Measurements from ENCODE around the gene DEDD.

The DEDD gene

GRCh38 chr1:161089938-161090337 lies 42.5 kb downstream of the DEDD start:
- Mint-ChIP-seq H3K4me3 (no peak overlapping the region), H3K27me3 (peaks cover 38% of the 10 kb centered on the region), H3K36me3 (no peaks in the 10 kb centered on the region), H3K27ac (no peak overlapping the region), H3K4me1 (peaks cover 28% of the 10 kb centered on the region), H3K9me3 (no peaks in the 10 kb centered on the region)
- no peak for DNase-seq
- CTCF ChIA-PET = interaction anchor here (1.4 to 1.8 kb wide), 2 partner anchors 8 to 18 kb away, joined by 7 to 9 read pairs; partner anchors contain the start of gene KLHDC9

- CTCF ChIA-PET = interaction anchor here (1.3 to 1.8 kb wide), 2 partner anchors 8 to 19 kb away, joined by 4 to 9 read pairs; partner anchors contain the start of gene KLHDC9
- no peak within 1 kb of the TSS for H3K4me3 Mint-ChIP-seq
- H3K36me3 Mint-ChIP-seq = no peaks in the 10 kb centered on the region
- peaks cover 38% of the 10 kb centered on the region for H3K27me3 Mint-ChIP-seq
- DNase-seq = no peak
- no peaks in the 10 kb centered on the region for H3K9me3 Mint-ChIP-seq
- H3K27ac Mint-ChIP-seq = no peak within 1 kb of the TSS
- H3K4me1 Mint-ChIP-seq = peaks cover 28% of the 10 kb centered on the region
Observed at GRCh38 chr1:161089251-161089924, 43.1 kb downstream of the DEDD start, which contains the start of gene NECTIN4. NECTIN4 (minus strand) TSS chr1:161089558; CDS start chr1:161089296, 262 bp downstream.

- CTCF ChIA-PET = interaction anchor here (1.3 to 1.8 kb wide), 2 partner anchors 9 to 18 kb away, joined by 4 to 9 read pairs; partner anchors contain the start of gene KLHDC9
- Mint-ChIP-seq H3K4me1 (peaks cover 26% of the 10 kb centered on the region), H3K4me3 (no peak overlapping the region), H3K9me3 (no peaks in the 10 kb centered on the region), H3K27ac (no peak overlapping the region), H3K27me3 (peaks cover 34% of the 10 kb centered on the region), H3K36me3 (no peaks in the 10 kb centered on the region)
- DNase-seq = no peak
Observed at GRCh38 chr1:161088587-161089110, 43.8 kb downstream of the DEDD start.

GRCh38 chr1:161086457-161086856 lies 46.0 kb downstream of the DEDD start:
- DNase-seq = no peak
- no peaks in the 10 kb centered on the region for H3K36me3 Mint-ChIP-seq
- CTCF ChIA-PET = interaction anchor here (1.0 to 3.1 kb wide), 3 partner anchors 11 to 31 kb away, joined by 3 to 20 read pairs (median 9); no protein-coding TSS in a partner anchor
- H3K27ac Mint-ChIP-seq = no peak overlapping the region
- no peaks in the 10 kb centered on the region for H3K9me3 Mint-ChIP-seq
- H3K27me3 Mint-ChIP-seq = peaks cover 38% of the 10 kb centered on the region
- no peak overlapping the region for H3K4me3 Mint-ChIP-seq
- peaks cover 11% of the 10 kb centered on the region for H3K4me1 Mint-ChIP-seq

GRCh38 chr1:161085165-161085564 lies 47.3 kb downstream of the DEDD start:
- Mint-ChIP-seq H3K9me3 (no peaks in the 10 kb centered on the region), H3K4me1 (peaks cover 1% of the 10 kb centered on the region), H3K4me3 (no peak overlapping the region), H3K36me3 (no peaks in the 10 kb centered on the region), H3K27ac (no peak overlapping the region), H3K27me3 (peaks cover 42% of the 10 kb centered on the region)
- DNase-seq = no peak
- CTCF ChIA-PET = interaction anchor here (0.5 to 3.1 kb wide), 4 partner anchors 12 to 805 kb away, joined by 3 to 20 read pairs (median 5); partner anchors contain the start of gene KLHDC9

GRCh38 chr1:161084597-161084988 lies 47.9 kb downstream of the DEDD start:
- CTCF ChIA-PET = interaction anchor here (1.1 to 3.1 kb wide), 3 partner anchors 12 to 13 kb away, joined by 3 to 20 read pairs (median 7); partner anchors contain the start of gene KLHDC9
- H3K4me3 Mint-ChIP-seq = no peak overlapping the region
- H3K4me1 Mint-ChIP-seq = no peaks in the 10 kb centered on the region
- DNase-seq = no peak
- H3K27me3 Mint-ChIP-seq = peaks cover 45% of the 10 kb centered on the region
- no peaks in the 10 kb centered on the region for H3K36me3 Mint-ChIP-seq
- H3K27ac Mint-ChIP-seq = no peak overlapping the region
- no peaks in the 10 kb centered on the region for H3K9me3 Mint-ChIP-seq

- no peaks in the 10 kb centered on the region for H3K36me3 Mint-ChIP-seq
- DNase-seq = no peak
- CTCF ChIA-PET = interaction anchor here (2.0 to 3.1 kb wide), 2 partner anchors 11 to 13 kb away, joined by 7 to 20 read pairs; no protein-coding TSS in a partner anchor
- H3K4me3 Mint-ChIP-seq = no peak overlapping the region
- H3K27ac Mint-ChIP-seq = no peak overlapping the region
- peaks cover 2% of the 10 kb centered on the region for H3K4me1 Mint-ChIP-seq
- peaks cover 51% of the 10 kb centered on the region for H3K27me3 Mint-ChIP-seq
- no peaks in the 10 kb centered on the region for H3K9me3 Mint-ChIP-seq
Observed at GRCh38 chr1:161083748-161084596, 48.5 kb downstream of the DEDD start.

- CTCF ChIA-PET = interaction anchor here (1.1 kb wide), 1 partner anchor 13 kb away, joined by 3 read pairs; no protein-coding TSS in a partner anchor
- H3K27ac Mint-ChIP-seq = no peak overlapping the region
- DNase-seq = no peak
Observed at GRCh38 chr1:161082996-161083747, 49.3 kb downstream of the DEDD start.

GRCh38 chr1:161082483-161082882 lies 50.0 kb downstream of the DEDD start:
- Mint-ChIP-seq H3K9me3 (no peaks in the 10 kb centered on the region), H3K27me3 (peaks cover 50% of the 10 kb centered on the region), H3K4me1 (peaks cover 2% of the 10 kb centered on the region), H3K4me3 (no peak overlapping the region), H3K36me3 (no peaks in the 10 kb centered on the region), H3K27ac (peak overlapping the region; percentile 20)
- no peak for DNase-seq
- CTCF ChIA-PET = interaction anchor here (1.1 to 2.5 kb wide), 2 partner anchors 12 to 15 kb away, joined by 3 to 12 read pairs; partner anchors contain the start of gene KLHDC9

More at GRCh38 chr1:161082996-161083747, 49.3 kb downstream of the DEDD start:
- Mint-ChIP-seq H3K4me3 (no peak overlapping the region), H3K9me3 (no peaks in the 10 kb centered on the region), H3K36me3 (no peaks in the 10 kb centered on the region), H3K4me1 (peaks cover 2% of the 10 kb centered on the region), H3K27me3 (peaks cover 52% of the 10 kb centered on the region)

GRCh38 chr1:161081519-161081918 lies 50.9 kb downstream of the DEDD start:
- H3K27ac Mint-ChIP-seq = no peak overlapping the region

GRCh38 chr1:161080441-161081405 lies 51.7 kb downstream of the DEDD start:
- no peak overlapping the region for H3K27ac Mint-ChIP-seq
- H3K27me3 Mint-ChIP-seq = peaks cover 37% of the 10 kb centered on the region
- no peaks in the 10 kb centered on the region for H3K36me3 Mint-ChIP-seq
- no peak overlapping the region for H3K4me3 Mint-ChIP-seq
- H3K4me1 Mint-ChIP-seq = peaks cover 2% of the 10 kb centered on the region
- H3K9me3 Mint-ChIP-seq = no peaks in the 10 kb centered on the region
- CTCF ChIA-PET = interaction anchor here (0.6 to 2.5 kb wide), 3 partner anchors 10 to 240 kb away, joined by 3 to 12 read pairs (median 5); partner anchors contain the start of gene KLHDC9
- DNase-seq = no peak

More at GRCh38 chr1:161081519-161081918, 50.9 kb downstream of the DEDD start:
- H3K27me3 Mint-ChIP-seq = peaks cover 42% of the 10 kb centered on the region
- CTCF ChIA-PET = interaction anchor here (0.6 to 2.5 kb wide), 2 partner anchors 16 to 241 kb away, joined by 3 to 12 read pairs; partner anchors contain the start of gene KLHDC9
- no peak for DNase-seq
- H3K36me3 Mint-ChIP-seq = no peaks in the 10 kb centered on the region
- no peaks in the 10 kb centered on the region for H3K9me3 Mint-ChIP-seq
- peaks cover 2% of the 10 kb centered on the region for H3K4me1 Mint-ChIP-seq
- H3K4me3 Mint-ChIP-seq = no peak overlapping the region

GRCh38 chr1:161079436-161080110 lies 52.9 kb downstream of the DEDD start:
- H3K4me3 Mint-ChIP-seq = no peak overlapping the region
- H3K9me3 Mint-ChIP-seq = no peaks in the 10 kb centered on the region
- no peak overlapping the region for H3K27ac Mint-ChIP-seq
- CTCF ChIA-PET = interaction anchor here (1.1 to 1.3 kb wide), 2 partner anchors 9 to 11 kb away, joined by 3 to 5 read pairs; no protein-coding TSS in a partner anchor
- H3K36me3 Mint-ChIP-seq = no peaks in the 10 kb centered on the region
- peaks cover 26% of the 10 kb centered on the region for H3K27me3 Mint-ChIP-seq
- peaks cover 2% of the 10 kb centered on the region for H3K4me1 Mint-ChIP-seq
- no peak for DNase-seq

Data from activated naive CD4-positive, alpha-beta T cell treated with anti-CD3 and anti-CD28 coated beads, Interleukin-2, amount 10 ng/mL, durations not matched to agents 7 days and 5 days (primary cell).